ENCODE data around the gene CHST3. TPM values are rescaled to one million over a fixed set of nuclear protein-coding genes. Genes with fewer than 3 reads are reported as not detected.

The CHST3 gene
- polyA plus RNA-seq, 1 experiment: 20.9 TPM

DNA sequence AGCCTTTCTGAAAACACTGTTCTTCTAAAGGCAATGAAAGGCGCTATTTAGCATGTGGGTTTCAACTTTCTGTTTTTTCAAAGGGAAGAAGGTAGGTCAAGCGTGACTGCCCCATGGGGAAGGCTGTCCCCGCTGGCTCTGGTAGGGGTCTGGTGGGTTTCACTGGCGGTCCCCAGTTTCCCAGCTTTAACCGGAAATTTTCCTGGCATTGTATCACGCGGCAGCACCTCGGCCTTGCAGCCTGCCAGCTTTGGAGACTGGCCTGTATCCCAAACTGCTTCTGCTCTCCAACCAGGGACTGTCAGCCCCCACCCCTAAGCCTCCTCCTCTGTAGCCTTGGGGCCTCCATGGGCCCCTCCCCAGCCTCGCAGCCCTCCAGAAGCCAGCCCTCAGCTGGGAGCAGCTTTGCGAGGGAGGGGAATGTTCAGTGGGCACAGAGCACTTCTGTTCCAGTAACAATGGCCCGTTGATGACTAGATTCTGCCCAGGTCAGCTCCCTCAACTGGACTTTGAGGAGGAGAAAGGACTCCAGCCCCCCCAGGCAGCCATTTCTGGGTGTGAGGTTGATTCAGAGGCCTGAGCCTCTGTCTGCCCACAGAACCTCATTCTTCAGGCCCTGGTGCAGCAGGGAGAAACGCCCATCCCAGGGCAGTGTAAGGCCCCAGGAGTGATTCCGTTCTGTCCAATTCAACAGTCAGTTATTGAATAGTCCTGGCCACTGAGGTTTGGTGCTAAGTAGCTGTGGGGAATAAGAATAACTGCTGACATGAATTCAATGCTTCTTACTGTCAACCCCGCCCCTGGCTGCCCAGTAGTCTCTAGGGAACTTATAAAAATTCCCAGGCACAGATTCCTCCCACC is 17.1 kb downstream of the CHST3 start:
- H3K4me3 ChIP-seq (ENCODE audit: low read depth, low read length): no peak overlapping the region
- 0 out of 2 replicates have a peak, but pooled peaks cover 1% of the 10 kb centered on the region for H3K36me3 ChIP-seq (ENCODE audit: control insufficient read depth, insufficient read depth, low read length)
- POLR2A ChIA-PET: interaction anchor here (0.6 kb wide), 1 partner anchor 354 kb away, joined by 3 read pairs; no protein-coding TSS in a partner anchor
- TF ChIP-seq, protein P1, sequence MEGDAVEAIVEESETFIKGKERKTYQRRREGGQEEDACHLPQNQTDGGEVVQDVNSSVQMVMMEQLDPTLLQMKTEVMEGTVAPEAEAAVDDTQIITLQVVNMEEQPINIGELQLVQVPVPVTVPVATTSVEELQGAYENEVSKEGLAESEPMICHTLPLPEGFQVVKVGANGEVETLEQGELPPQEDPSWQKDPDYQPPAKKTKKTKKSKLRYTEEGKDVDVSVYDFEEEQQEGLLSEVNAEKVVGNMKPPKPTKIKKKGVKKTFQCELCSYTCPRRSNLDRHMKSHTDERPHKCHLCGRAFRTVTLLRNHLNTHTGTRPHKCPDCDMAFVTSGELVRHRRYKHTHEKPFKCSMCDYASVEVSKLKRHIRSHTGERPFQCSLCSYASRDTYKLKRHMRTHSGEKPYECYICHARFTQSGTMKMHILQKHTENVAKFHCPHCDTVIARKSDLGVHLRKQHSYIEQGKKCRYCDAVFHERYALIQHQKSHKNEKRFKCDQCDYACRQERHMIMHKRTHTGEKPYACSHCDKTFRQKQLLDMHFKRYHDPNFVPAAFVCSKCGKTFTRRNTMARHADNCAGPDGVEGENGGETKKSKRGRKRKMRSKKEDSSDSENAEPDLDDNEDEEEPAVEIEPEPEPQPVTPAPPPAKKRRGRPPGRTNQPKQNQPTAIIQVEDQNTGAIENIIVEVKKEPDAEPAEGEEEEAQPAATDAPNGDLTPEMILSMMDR (IDR thresholded peaks at IDR 0.05; ENCODE audit: insufficient read depth, low read depth, low read length): no peak
- H3K27me3 ChIP-seq (ENCODE audit: control insufficient read depth, insufficient read depth, low read length): no peaks in the 10 kb centered on the region
- no peak for DNase-seq (ENCODE audit: low read depth)
- CTCF ChIA-PET: interaction anchor here (1.2 to 2.3 kb wide), 4 partner anchors 13 to 85 kb away, joined by 3 to 10 read pairs (median 4); no protein-coding TSS in a partner anchor

DNA sequence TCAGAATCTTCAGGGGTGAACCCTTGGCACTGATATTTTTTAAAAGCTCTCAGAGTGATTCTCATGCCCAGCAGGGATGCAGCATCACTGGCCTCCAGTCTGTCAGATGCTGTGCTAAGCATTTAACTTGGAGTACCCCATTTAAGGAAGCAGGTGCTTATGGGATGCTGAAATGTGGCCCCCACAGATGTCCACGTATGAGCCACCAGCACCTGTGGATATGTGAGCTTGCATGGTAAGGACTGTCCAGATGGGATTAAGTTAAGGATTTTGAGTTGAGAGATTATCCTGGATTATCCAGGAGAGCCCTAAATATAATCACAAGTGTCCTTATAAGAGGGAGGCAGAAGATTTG is 17.7 kb downstream of the CHST3 start:
- H3K36me3 ChIP-seq (ENCODE audit: control insufficient read depth, insufficient read depth, low read length): 0 out of 2 replicates have a peak, but pooled peaks cover 1% of the 10 kb centered on the region
- ChIA-PET POLR2A (no interaction called here), CTCF (interaction anchor here (0.9 to 2.3 kb wide), 5 partner anchors 11 to 85 kb away, joined by 3 to 10 read pairs (median 4); no protein-coding TSS in a partner anchor)
- DNase-seq (ENCODE audit: low read depth): no peak
- H3K27me3 ChIP-seq (ENCODE audit: control insufficient read depth, insufficient read depth, low read length): no peaks in the 10 kb centered on the region
- TF ChIP-seq, protein P1 (IDR thresholded peaks at IDR 0.05; ENCODE audit: insufficient read depth, low read depth, low read length): no peak
- no peak overlapping the region for H3K4me3 ChIP-seq (ENCODE audit: low read depth, low read length)

DNA sequence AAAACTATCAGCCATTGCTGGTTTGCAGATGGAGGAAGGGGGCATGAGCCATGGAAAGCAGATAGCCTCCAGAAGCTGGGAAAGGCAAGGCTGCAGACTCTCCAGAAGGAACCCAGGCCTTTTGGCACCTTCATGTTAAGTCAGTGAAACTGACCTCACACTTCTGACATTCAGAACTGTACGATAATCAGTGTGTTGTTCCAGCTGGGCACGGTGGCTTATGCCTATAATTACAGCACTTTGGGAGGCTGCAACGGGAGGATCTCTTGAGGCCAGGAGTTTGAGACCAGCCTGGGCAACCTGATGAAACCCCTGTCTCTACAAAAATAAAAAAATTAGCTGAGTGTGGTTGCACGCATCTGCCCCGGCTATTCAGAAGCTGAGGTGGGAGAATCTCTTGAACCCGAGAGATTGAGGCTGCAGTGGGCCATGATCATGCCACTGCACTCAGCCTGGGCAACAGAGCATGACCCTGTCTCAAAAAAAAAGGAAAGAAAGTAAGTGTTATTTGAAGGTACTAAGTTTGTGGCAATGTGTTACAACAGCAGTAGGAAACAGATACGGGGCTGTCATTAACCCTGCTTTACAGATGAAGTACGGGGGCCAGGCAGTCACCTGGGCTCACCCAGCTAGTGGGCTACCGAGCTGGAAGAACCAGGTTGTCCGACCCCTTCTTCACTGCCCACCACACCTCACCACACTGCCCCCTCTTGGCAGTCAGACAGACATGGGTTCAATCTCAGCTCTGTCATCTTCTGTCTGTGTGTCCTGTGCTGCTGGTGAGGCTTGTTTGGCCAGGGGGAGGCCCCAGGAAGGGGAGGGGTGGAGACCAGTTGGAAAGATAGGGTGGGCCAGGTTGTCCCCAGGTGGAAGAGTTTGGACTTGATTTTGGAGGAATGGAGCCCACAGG is 18.3 kb downstream of the CHST3 start:
- CTCF ChIA-PET: interaction anchor here (0.6 to 3.4 kb wide), 8 partner anchors 10 to 86 kb away, joined by 3 to 11 read pairs (median 4); partner anchors contain the start of gene CHST3
- DNase-seq (ENCODE audit: low read depth): no peak
- Histone ChIP-seq H3K27me3 (ENCODE audit: control insufficient read depth, insufficient read depth, low read length) (no peaks in the 10 kb centered on the region), H3K36me3 (ENCODE audit: control insufficient read depth, insufficient read depth, low read length) (0 out of 2 replicates have a peak, but pooled peaks cover 1% of the 10 kb centered on the region), H3K4me3 (ENCODE audit: low read depth, low read length) (no peak overlapping the region)
- TF ChIP-seq, protein P1 (IDR thresholded peaks at IDR 0.05; ENCODE audit: insufficient read depth, low read depth, low read length): no peak
- POLR2A ChIA-PET: no interaction called here

DNA sequence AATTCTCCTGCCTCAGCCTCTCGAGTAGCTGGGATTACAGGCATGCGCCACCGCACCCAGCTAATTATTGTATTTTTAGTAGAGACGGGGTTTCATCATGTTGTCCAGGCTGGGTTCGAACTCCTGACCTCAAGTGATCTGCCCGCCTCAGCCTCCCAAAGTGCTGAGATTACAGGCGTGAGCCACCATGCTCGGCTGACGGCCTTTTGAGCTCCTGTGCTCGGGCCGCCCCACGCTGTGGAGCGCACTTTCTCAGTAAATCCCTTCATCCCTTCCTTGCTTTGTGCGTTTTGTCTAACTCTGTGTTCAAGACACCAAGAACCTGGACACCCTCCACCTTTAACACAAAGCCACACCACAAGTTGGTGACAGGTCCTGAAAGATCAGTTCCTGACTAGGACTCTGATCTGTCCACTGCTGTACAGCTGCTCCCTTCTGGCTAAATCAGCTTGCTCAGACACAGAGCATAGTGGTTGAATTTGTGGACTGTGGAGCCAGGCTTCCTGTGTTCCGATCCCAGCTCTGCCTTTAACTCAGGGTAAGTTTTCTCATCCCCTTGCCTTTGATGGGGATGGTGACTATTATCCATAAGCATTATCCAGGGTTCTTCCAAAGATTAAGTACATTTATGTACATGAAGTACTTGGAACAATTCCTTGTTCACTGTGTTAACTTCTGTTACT is 20.1 kb downstream of the CHST3 start:
- no peak for DNase-seq (ENCODE audit: low read depth)
- POLR2A ChIA-PET: interaction anchor here (0.7 kb wide), 1 partner anchor 10 kb away, joined by 3 read pairs; no protein-coding TSS in a partner anchor
- TF ChIP-seq, protein P1 (IDR thresholded peaks at IDR 0.05; ENCODE audit: insufficient read depth, low read depth, low read length): no peak
- CTCF ChIA-PET: interaction anchor here (0.8 to 3.4 kb wide), 8 partner anchors 9 to 88 kb away, joined by 3 to 12 read pairs (median 5); partner anchors contain the start of gene CHST3
- Histone ChIP-seq H3K4me3 (ENCODE audit: low read depth, low read length) (no peak overlapping the region), H3K36me3 (ENCODE audit: control insufficient read depth, insufficient read depth, low read length) (0 out of 2 replicates have a peak, but pooled peaks cover 1% of the 10 kb centered on the region), H3K27me3 (ENCODE audit: control insufficient read depth, insufficient read depth, low read length) (no peaks in the 10 kb centered on the region)
